ENCODE results near the gene BCL2L11.
"Not testable (repeated sequence)": the region's sequence is repeated elsewhere in the genome, so short reads cannot be mapped to it uniquely, and the experiment has no call there.

The BCL2L11 gene, protein sequence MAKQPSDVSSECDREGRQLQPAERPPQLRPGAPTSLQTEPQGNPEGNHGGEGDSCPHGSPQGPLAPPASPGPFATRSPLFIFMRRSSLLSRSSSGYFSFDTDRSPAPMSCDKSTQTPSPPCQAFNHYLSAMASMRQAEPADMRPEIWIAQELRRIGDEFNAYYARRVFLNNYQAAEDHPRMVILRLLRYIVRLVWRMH

GRCh38 chr2:111120253-111121027, at the start of gene BCL2L11:
Gene BCL2L11, plus strand, starts transcription at chr2:111120914. Its CDS starts 2,832 bp downstream, at chr2:111123746.
- peak; percentile 73 for DNase-seq (ENCODE audit: low read depth)

DNA sequence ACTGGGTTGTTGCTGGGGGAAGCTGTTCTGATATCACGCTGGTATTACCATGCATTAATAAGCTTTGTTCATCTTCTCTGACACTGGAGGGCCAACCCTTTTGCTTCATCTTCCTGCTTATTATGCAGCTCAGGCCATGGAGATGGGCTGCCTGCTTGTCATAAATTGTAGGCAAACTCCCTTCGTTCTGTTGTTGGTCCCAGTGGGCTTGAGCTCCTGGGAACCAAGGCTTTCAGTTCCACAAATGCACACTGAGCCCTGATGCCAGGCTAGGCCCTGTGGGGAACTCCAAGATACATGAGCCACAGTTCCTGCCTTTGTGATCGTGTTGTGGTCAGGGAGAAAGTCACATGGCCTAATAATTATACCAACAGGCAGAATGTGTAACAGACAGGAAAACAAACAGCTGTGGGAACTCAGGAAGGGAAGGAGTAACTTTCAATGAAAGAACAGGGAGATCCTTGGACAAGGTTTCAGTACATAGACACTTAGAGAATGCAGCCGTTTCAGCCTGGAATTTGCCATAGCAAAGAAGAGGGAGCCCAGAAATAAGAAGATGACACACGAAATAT, 49.0 kb upstream of the BCL2L11 start:
- DNase-seq (ENCODE audit: low read depth), result no peak

DNA sequence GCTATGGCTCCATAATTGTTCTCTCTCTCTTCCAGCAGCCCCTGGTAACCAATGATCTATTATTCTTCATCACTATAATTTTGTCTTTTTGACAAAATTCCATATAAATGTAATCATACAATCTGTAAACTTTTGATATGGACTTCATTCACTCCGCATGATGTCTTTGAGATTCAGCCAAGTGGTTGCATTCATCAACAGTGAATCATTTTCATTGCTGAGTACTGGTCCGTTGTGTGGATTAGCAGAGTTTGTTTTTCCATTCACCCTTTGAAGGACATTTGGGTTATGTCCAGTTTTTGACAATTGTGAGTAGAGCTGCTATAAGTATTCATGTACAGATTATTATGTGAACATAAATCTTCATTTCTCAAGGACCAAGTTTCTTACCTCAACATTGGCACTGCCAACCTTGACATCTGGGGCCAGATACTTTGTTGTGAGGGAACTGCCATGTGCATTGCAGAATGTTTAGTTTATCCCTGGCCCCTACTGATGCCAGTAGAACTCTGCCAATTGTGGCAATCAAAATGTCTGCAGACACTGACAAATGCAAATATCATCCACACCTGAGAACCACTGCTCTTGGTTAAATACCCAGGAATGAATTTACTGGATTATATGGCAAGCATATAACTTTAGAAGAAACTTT, 48.4 kb upstream of the BCL2L11 start:
- DNase-seq (ENCODE audit: low read depth), result no peak

- DNase-seq (ENCODE audit: low read depth), result not testable (repeated sequence)
Observed at GRCh38 chr2:111082659-111083058, 38.1 kb upstream of the BCL2L11 start.

DNA sequence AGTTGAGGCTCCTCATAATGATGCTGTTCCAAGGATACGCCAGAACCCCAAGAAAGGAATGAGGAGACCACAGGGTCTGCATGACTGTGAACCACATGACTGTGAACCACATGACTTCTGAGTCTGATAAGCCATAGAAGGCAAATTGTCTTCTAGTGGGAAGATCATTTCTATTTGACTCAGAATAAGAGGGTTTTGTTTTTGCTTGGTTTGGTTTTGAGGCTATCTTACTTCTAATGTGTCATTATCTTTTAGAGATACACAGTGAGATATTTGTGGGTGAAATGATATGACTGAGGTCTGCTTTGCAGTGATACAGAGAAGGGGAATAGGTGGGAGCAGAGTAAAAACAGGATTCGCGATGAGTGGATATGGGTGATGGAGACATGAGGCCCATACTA, 28.9 kb upstream of the BCL2L11 start:
- no peak for DNase-seq (ENCODE audit: low read depth)

DNA sequence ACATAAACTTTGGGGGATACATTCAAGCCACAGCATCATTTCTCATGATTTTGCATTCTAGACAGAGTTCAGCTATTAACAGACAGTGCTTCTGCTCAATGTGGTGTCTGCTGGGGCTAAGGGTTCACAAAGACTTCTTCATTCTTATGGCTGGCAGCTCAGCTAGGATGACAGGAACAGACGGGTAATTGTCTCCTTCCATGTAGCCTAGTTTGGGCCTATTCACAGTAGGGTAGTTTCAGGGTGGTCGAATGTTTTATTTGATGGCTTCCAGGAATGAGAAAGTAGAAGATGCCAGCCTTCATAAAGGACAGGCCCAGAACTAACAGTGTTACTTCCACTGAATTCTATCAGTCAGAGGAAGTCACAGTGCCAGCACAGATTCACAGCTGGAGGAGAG, 26.0 kb upstream of the BCL2L11 start:
- no peak for DNase-seq (ENCODE audit: low read depth)

- no peak for DNase-seq (ENCODE audit: low read depth)
Observed at GRCh38 chr2:111095434-111095833, 25.3 kb upstream of the BCL2L11 start.

- no peak for DNase-seq (ENCODE audit: low read depth)
Observed at GRCh38 chr2:111099402-111099801, 21.3 kb upstream of the BCL2L11 start.

- no peak for DNase-seq (ENCODE audit: low read depth)
Observed at GRCh38 chr2:111100087-111100764, 20.5 kb upstream of the BCL2L11 start.

- no peak for DNase-seq (ENCODE audit: low read depth)
Observed at GRCh38 chr2:111100765-111101162, 19.9 kb upstream of the BCL2L11 start.

- DNase-seq (ENCODE audit: low read depth), result no peak
Observed at GRCh38 chr2:111101592-111101991, 19.1 kb upstream of the BCL2L11 start.

DNA sequence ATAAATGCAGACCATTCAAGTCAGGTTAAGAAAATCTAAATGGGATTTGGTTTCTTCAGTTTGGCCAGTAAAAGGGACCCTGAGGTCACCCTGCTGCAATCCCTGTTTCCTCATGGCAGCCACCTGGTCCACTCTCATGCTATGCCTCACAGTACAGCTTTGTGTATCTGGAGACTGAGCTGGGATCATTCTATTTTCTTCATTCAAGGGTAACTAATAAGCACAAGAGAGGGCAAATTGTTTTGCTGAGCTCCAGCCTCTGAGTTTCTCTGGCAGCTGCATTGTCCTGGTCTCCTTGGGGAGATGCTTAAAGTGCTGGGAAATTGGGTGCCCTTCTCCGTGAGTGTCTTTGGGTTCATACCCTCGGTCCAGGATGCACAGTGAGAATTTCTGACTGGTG, 18.5 kb upstream of the BCL2L11 start:
- no peak for DNase-seq (ENCODE audit: low read depth)

DNA sequence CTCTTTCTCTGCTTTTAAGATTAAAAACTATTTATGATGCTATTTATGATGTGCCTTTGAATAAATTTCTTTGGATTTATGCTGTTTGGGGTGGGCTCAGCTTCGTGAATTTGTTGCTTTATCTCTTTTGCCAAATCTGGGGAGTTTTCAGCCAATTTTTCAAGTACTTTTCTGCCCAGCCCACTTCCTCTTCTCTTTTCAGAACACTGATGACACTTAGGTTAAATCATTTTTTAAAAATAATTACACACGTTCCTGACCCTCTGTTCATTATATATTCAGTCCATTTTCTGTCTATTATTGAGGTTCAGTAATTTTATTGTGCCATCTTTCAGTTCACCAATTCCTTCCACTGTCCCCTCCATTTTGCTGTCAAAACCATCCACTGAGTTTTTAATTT, 14.8 kb upstream of the BCL2L11 start:
- DNase-seq (ENCODE audit: low read depth), result no peak

GRCh38 chr2:111106706-111107105, 14.0 kb upstream of the BCL2L11 start:
- DNase-seq (ENCODE audit: low read depth), result no peak

DNA sequence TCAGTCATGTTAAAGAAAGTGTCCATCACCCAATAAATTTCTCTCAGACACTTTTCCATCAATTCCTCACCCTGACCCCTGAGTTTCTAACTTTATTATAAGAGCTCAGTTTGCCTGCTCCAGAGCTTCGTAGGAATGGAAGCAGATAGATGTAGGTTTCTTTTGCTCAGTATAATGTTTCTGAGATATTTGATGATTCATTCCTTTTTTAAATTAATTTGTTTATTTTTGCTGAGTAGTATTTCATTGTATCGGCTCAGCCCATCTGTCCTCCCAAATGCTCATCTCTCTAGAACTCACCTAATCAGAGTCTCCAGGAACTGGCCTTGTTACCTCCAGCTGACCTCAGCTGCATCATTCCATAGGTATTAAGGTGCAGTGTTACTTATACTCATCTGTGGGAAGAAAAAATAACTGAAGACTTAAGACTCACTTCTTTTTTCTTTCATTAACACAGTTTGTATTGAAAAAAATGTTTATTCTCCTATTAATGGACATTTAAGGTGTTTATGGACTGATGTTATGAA, 11.9 kb upstream of the BCL2L11 start:
- DNase-seq (ENCODE audit: low read depth), result no peak

- DNase-seq (ENCODE audit: low read depth), result no peak
Observed at GRCh38 chr2:111111101-111111755, 9.5 kb upstream of the BCL2L11 start.

DNA sequence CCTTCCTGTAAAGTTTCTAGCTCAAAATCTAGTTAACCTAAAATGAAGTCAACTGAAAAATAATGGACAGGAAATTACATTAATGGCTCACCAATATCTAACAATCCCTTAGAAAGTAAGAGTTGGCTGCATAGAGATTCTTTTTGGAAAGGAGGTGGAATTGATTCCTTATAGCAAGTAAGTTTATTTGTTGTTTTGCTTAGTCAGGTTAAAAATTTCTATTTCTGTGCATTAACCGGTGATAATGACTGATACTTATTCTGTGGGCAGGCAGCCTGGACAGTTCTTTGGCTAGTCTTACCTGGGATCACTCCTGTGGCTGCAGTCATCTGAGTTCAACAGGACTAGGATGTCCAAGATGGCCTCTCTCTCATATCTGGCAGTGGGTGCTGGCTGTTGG, 6.9 kb upstream of the BCL2L11 start:
- DNase-seq (ENCODE audit: low read depth), result no peak

GRCh38 chr2:111116011-111116746, 4.5 kb upstream of the BCL2L11 start:
- DNase-seq (ENCODE audit: low read depth), result no peak

DNA sequence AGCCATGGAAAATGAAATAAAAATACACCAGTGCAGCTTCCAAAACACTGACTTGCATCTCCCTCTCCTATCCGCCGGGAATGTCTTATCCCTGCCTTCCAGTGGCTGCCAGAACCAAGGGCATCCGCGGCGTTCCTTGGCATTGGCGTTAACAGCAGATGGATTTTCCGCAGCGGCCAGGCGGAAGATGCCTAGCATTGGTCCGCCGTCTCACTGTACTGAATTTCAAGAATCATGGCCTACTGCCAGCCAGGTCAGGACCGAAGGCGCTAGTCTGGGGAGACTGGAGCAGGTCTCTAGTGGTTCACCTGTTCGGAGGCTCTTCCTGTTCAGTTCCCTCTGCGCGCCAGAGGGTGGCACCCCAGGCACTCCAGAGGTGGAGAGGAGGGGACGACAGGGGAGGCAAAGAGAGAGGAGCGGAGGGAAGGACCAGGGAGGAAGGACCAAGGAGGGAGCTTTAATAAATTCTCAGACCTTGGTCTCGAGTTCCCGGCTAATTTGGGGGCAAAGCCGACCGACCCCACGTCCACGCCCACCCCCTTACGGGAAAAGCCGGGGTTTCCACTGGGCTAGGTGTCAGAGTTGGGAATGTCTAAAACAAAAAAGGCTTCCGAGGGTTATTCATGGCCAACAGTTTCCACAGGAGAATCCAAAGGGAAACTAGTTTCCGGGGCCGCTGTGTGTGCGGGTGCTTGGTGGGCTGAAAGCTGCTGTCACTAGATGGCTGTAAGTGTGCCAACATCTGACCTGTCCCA, 3.7 kb upstream of the BCL2L11 start:
- DNase-seq (ENCODE audit: low read depth), result peak; percentile 38
